Frontal cortex (tissue), 4 donors: ENCODE data around the gene UPK3A. TPM values are rescaled to one million over a fixed set of nuclear protein-coding genes. Genes with fewer than 3 reads are reported as not detected.

Experiments used
- DNase-seq, 2 donors: peaks; one replicate each; pipeline ENCODE4 v3.0.0; 2012; ENCODE audit warnings: low spot score in 2 of 2
- FAIRE-seq: peaks from 2 replicates; lab custom pipeline; 2012; peaks lifted over from hg19 to GRCh38; lab: Jason Lieb, UNC
- total RNA-seq: library from RNA; depleted of rRNA; stranded (reverse); fragments of >200 nt; gene quantifications from one replicate; pipeline ENCODE4 v1.2.3, GENCODE V29; 2014
- donor health status: control.
- donor health status: control.
- donor health status: control.

The UPK3A gene
- total RNA-seq, 1 donor from 2014 or later: not detected

DNA sequence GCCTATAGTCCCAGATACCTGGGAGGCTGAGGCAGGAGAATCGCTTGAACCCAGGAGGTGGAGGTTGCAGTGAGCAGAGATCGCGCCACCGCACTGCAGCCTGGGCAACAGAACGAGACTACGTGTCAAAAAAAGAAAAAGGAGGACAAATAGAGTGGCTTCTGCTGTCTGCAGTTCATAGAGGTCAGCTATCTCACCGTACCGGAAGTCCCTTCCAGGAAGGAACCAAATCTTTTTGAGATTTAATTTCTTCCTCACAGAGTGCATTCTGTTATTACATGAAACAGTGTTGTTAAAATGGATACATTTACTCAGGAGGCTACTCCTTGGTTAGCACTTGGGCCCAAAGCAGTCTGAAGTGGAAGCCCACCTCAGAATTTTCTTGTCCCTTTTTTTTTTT is 58.4 kb downstream of the UPK3A start:
- DNase-seq (no peak), FAIRE-seq (no peak)

DNA sequence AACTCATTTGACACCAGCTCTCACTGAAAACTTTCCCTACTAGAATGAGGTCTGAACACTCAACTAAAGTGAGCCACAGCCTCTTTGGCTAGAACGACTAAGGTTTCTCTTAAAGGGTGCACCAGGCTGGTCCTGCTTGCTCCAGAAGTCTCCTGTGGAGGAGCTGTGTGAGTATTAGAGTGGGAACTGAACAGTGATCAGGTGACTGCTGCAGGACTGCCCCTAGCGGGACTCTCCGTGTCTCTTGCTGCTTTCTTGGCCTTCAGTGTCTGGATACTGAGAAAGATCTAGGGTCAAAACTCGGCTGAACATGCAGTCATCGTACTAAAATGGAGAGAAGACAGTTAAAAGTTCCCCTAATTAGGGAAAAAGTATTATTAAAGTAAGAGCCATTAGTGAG is 59.6 kb downstream of the UPK3A start:
- DNase-seq (no peak), FAIRE-seq (no peak)

Other genes with a start within 250 kb of the UPK3A start
- gene NUP50, start 121.0 kb upstream of the UPK3A start, total RNA-seq: 56.3 TPM
- 52.6 TPM for gene KIAA0930, start 44.1 kb upstream of the UPK3A start, total RNA-seq
- 14.3 TPM for gene FAM118A, start 25.0 kb downstream of the UPK3A start, total RNA-seq
- not detected for gene SMC1B, start 128.7 kb downstream of the UPK3A start, total RNA-seq
- gene RIBC2, start 128.7 kb downstream of the UPK3A start, total RNA-seq: 0.41 TPM
- gene FBLN1, start 217.9 kb downstream of the UPK3A start, total RNA-seq: 25.7 TPM